GM19238 (cell line): ENCODE data around the gene CNPY2.
"Not testable (repeated sequence)": the region's sequence is repeated elsewhere in the genome, so short reads cannot be mapped to it uniquely, and the experiment has no call there.

Experiments
- DNase-seq: peaks from one replicate; pipeline ENCODE4 v3.0.0; 2011; ENCODE audit warnings: low spot score; ENCODE audit not compliant: insufficient read length

Gene CNPY2

GRCh38 chr12:56315622-56316473 lies at the start of gene CNPY2:
Gene CNPY2 (minus strand): TSS chr12:56315988. CDS start chr12:56315217, 771 bp downstream.
- DNase-seq = peak; percentile 92

- no peak for DNase-seq
Measured at GRCh38 chr12:56362130-56363059, 46.6 kb upstream of the CNPY2 start, which contains the start of gene APOF. Gene APOF (minus strand): TSS chr12:56362857. CDS start chr12:56362745, 112 bp downstream.

DNA sequence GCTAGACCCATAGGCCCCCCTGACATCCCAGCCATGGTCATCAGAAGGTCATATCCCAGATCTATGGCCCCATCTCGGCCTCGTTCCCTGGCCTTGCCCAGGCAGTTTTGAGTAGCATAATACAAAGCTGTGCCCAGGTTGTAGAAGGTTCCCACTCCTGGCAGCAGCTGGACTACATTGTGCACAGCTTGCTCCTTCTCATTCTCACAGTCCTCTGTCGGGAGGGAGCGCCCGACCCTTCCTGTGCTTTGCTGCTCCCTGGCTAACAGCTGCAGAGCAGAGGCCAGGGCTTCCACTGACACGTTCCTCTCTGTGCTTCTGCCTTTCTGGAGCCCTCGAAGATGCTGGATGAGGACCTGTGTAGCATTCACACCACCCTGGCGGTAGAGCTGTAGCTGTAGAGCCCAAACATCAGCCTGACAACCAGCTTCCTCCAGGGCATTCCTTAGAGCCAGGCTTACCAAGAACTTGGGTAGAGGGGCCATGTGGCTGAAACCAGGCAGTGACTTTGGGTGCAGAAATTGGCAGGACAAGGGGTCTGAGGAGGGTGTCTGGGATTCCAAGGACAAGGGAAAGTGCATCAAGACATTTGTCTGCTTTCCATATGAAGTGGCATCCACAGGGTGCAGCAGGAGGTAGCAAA lies 45.8 kb upstream of the CNPY2 start:
- no peak for DNase-seq

DNA sequence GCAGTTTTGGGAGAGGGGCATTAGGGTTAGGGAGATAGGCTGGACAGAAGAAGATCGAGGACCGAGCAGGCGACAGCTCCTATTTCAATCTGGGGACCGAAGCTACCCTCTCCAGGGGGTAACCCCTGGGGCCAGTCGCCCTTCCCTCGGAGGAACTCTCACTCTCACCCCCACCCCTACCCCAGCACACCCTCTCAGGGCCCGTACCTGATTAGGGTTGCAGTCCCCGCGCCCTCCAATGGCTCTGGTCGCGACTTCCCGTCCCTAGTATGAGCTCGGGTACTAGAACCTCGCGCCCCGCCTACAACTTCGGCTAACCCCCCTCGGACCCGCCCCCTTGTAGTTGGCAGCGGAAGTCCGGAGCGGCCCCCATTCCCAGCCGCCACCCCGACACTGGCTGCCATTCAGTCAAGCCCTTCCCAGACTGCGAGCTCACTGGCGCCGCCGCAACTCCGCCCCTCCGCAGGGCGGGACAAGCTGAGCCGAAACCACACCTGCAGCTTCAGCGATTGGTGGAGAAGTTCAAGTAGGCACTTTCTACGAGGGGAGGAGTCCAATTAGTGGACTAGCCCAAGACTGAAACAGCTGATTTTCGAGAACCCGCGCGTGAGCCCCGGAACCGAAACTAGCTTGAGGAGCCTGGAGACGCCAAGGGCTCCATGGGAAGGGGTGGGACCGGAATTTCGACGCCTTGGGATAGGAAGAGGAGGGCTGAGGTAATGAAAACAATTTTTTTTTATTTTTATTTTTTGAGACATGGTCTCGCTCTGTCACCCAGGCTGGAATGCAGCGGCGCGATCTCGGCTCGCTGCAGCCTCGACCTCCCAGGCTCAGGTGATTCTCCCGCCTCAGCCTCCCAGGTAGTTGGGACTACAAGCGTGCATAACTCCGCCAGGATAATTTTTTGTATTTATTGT lies 44.3 kb upstream of the CNPY2 start, which contains the start of gene STAT2:
STAT2 (minus strand) TSS at position 257 of the 917 bp plus-strand sequence. CDS start 3,536 bp downstream, outside the sequence.
- peak; percentile 88 for DNase-seq

GRCh38 chr12:56358836-56359532 lies 43.2 kb upstream of the CNPY2 start:
- no peak for DNase-seq

DNA sequence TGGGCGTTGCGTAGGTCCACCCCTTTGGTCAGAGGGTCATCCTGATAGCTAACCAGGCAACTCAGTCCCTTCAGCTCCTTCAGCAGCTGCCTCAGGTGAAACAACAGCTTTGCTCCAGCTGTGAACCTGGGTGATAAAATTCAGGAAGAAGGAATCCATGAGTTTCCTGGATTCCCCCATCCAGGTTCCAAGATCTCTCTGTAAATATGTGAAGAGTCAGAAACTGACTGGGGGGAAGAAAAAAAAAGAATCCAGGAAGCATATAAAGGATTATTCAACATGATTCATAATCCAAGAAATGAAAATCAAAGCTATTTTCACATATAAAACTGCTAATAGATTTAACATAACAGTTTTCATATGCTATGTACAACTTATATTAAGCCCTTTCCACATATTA lies 35.5 kb upstream of the CNPY2 start:
- DNase-seq = no peak

- no peak for DNase-seq
Measured at GRCh38 chr12:56350662-56351061, 34.9 kb upstream of the CNPY2 start.

DNA sequence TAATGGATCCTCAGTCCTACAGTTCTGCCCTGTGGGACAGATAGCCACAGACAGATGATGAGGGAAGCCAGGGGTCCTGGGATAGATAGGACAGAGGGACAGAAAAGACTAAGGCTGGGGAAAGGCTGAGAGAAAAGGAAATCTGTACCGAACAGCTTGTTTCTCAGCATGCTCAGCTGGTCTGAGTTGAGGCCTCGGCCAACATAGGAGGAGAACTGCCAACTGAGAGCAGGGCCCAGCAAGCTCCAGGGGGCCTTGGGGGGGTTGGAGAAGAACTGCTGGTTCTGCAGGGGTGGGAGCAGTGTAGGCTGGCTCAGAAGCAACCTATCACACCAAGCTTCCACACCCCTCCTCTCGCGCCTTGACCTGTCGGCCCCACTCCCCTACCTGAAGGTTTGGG lies 33.0 kb upstream of the CNPY2 start:
- no peak for DNase-seq

DNA sequence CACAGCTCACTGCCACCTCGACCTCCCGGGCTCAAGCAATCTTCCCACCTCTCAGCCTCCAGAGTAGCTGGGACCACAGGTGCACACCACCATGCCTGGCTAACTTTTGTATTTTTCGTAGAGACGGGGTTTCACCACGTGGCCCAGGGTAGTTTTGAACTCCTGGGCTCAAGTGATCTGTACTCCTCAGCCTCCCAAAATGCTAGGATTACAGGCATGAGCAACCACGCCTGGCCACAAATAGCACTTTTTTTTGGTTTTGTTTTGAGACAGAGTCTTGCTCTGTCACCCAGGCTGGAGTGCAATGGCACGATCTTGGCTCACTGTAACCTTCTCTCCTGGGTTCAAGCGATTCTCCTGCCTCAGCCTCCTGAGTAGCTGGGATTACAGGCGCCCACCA lies 31.5 kb upstream of the CNPY2 start:
- DNase-seq = not testable (repeated sequence)

- DNase-seq = no peak
Measured at GRCh38 chr12:56346675-56347074, 30.9 kb upstream of the CNPY2 start.

DNA sequence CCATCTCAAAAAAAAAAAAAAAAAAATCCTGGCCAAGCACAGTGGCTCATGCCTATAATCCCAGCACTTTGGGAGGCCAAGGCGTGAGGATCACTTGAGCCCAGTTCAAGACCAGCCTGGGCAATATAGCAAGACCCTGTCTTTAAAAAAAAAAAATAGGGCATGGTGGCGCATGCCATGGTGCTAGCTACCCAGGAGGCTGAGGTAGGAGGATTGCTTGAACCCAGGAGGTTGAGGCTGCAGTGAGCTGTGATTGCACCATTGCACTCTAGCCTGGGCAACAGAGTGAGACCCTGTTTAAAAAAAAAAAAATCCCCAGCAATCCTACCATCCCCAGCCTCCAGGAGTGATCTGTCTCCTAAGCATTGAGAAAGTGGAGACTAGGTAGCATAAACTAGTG lies 26.5 kb upstream of the CNPY2 start:
- DNase-seq = not testable (repeated sequence)

DNA sequence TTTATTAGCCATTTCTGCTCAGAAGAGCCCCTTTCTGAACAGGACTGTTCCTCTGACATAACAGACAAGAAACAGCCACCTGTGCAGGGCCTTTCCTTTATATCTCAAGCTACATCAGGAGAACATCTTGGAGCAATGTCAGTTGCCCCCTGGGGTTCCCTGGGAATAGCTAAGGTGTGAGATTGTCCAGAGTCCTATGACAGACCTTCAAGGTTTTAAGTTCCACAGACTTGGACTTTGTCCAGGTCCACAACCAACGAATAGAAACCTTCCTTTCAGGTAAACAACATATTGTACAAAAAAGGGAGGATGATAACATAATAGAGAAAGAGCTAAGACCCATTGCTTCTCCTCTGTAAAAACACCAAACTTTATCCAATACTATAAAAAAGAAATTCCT lies 25.8 kb upstream of the CNPY2 start:
- no peak for DNase-seq

- DNase-seq = no peak
Measured at GRCh38 chr12:56339158-56339422, 23.3 kb upstream of the CNPY2 start.

- DNase-seq = no peak
Measured at GRCh38 chr12:56338308-56339157, 22.7 kb upstream of the CNPY2 start, which contains the start of gene IL23A. Gene IL23A (plus strand): TSS chr12:56338884. CDS start chr12:56339045, 161 bp downstream.

DNA sequence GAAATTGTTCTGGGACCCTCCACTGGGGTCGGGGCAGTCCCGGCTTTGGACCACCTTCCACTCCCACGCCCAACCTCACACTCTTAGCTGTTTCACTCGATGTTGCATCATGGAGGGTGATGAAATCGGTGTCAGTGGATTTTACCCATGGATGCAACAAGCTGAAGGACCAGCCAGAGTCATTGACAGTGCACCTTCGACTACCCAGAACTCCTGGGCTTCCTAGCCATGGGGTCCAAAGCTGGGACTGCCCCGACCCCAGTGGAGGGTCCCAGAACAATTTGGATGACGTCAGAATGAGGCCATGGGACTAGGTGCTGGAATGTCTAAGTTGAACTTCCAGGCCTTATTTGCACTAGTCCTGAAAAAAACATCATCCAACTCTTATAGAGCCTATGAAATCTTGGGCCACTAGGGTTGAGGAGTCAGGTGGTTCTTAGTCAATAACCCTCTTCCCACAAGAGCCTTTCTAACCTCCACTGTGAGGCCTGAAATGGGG lies 22.0 kb upstream of the CNPY2 start:
- DNase-seq = no peak

DNA sequence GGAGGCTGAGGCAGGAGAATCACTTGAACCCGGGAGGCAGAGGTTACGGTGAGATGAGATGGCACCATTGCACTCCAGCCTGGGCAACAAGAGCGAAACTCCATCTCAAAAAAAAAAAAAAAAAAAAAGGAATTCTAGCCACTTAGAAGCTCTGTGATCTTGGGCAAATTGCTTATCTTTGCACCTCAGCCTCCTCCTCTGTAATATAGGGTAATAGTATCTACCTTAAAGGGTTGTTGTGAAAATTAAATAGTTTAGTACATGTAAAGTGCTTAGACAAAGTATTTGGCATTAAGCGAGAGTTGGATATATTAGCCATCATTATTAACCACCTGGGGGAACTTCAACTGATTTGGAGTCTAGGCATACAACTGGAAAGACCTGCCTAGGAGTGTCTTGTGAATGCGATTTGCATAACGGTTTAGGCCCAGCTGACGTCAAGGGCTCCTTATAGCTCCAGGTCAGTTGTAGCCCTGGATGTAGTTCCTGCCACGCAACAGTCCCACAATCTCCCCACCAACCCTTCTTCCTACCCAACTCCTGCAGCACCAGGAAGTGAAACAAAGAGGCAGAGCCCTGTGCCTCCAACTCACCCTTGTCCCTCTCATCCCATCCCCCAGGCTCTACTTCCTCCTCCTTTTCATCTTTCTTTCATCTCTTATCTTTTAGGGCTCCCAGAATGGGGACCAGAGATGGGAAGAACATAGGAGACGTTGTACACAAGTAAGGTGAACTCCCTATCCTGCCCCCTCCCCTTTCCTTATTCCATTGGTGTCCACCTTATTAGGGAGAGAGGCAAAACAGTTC lies 20.8 kb upstream of the CNPY2 start:
- no peak for DNase-seq

- not testable (repeated sequence) for DNase-seq
Measured at GRCh38 chr12:56335527-56335926, 19.7 kb upstream of the CNPY2 start.

GRCh38 chr12:56334490-56334793 lies 18.7 kb upstream of the CNPY2 start:
- no peak for DNase-seq
